ENCODE results near the gene LAMTOR1. TPM values are rescaled to one million over a fixed set of nuclear protein-coding genes. Genes with fewer than 3 reads are reported as not detected.

LAMTOR1 gene
- total and polyA plus RNA-seq, 10 of the 15 experiments (the other 5 are each of a cell fraction or from before 2014, with no cell fraction given), result 58.8 to 141 (median 110) TPM

- TF ChIP-seq ATF2 (IDR thresholded peaks at IDR 0.05; ENCODE audit: low read length) (no peak), USF2 (IDR thresholded peaks at IDR 0.05; ENCODE audit: borderline replicate concordance, low read depth, low read length) (no peak)
Observed at GRCh38 chr11:72139500-72139899, 36.4 kb upstream of the LAMTOR1 start (continued).

- ChIA-PET RAD21 (ENCODE audit: unreplicated experiment) (no interaction called here), CTCF (no interaction called here), POLR2A (no interaction called here), SMC1A (ENCODE audit: uncharacterized antibody, unreplicated experiment) (no interaction called here)
- Histone ChIP-seq H3K4me2 (ENCODE audit: control insufficient read depth, insufficient read depth) (no peak overlapping the region), H3K36me3 (ENCODE audit: control insufficient read depth in 2 of 2, insufficient read depth in 2 of 2, low read length in 1 of 2) (no peaks in the 10 kb centered on the region), H3K27ac (ENCODE audit: control insufficient read depth, insufficient read depth) (no peak overlapping the region), H2AFZ (ENCODE audit: control insufficient read depth, low read depth, low read length) (no peak overlapping the region), H4K20me1 (ENCODE audit: control insufficient read depth, insufficient read depth) (no peaks in the 10 kb centered on the region), H3K9me3 (replicated peaks; ENCODE audit: control insufficient read depth, insufficient read depth, low read length) (peaks cover 2% of the 10 kb centered on the region; the same call in 1 of the 3 replicates), H3K4me3 (no peak overlapping the region), H3K27me3 (replicated peaks in 1 of 2; ENCODE audit: control insufficient read depth in 2 of 2, insufficient read depth in 2 of 2, low read length in 1 of 2) (no peaks in the 10 kb centered on the region; a peak in 1 of 4 replicates), H3K79me2 (ENCODE audit: control insufficient read depth, insufficient read depth, low read length) (no peaks in the 10 kb centered on the region), H3K4me1 (ENCODE audit: control insufficient read depth, insufficient read depth, low read length) (no peaks in the 10 kb centered on the region), H3K9ac (ENCODE audit: control insufficient read depth, insufficient read depth, low read length) (no peak overlapping the region)
- in situ Hi-C loops (cut with MboI), result no loop called here
- DNase-seq (ENCODE audit: low read depth, low spot score) (no peak), FAIRE-seq (no peak), ATAC-seq (no peak)
- BruUV-seq (replicated peaks), result no TSS peak
- intact Hi-C loops (cut with micrococcal nuclease; ENCODE audit: unreplicated experiment), result no loop called here
- WGBS (ENCODE audit: insufficient coverage, insufficient replicate concordance, low lambda C conversion rate, missing lambda C conversion rate), result 52% methylated on average over 12 of the region's 12 CpGs
- no peak for TF ChIP-seq PKNOX1 (IDR thresholded peaks at IDR 0.05)
- TF ChIP-seq SMC3 (IDR thresholded peaks at IDR 0.05; ENCODE audit: borderline replicate concordance, low read length), result no peak
- TF ChIP-seq E2F4 (IDR thresholded peaks at IDR 0.05; ENCODE audit: low read depth, low read length), result no peak
- no peak for TF ChIP-seq PML (IDR thresholded peaks at IDR 0.05; ENCODE audit: low read length)
- no peak for TF ChIP-seq SKIL (IDR thresholded peaks at IDR 0.05; ENCODE audit: low read depth, poor library complexity, severe bottlenecking)
- no peak for TF ChIP-seq EGR1 (IDR thresholded peaks at IDR 0.05; ENCODE audit: borderline replicate concordance in 1 of 2, low read depth in 2 of 2, low read length in 2 of 2)
- TF ChIP-seq RB1 (IDR thresholded peaks at IDR 0.05; ENCODE audit: borderline replicate concordance), result no peak
- TF ChIP-seq SP1 (IDR thresholded peaks at IDR 0.05; ENCODE audit: low read depth, low read length), result no peak
- no peak for TF ChIP-seq USF2 (IDR thresholded peaks at IDR 0.05; ENCODE audit: borderline replicate concordance, low read depth, low read length)
- TF ChIP-seq TAF1 (IDR thresholded peaks at IDR 0.05; ENCODE audit: borderline replicate concordance, low read depth, low read length), result no peak
Observed at GRCh38 chr11:72138821-72139390, 35.8 kb upstream of the LAMTOR1 start.
